H1 (cell line): Measurements from ENCODE around the gene GSK3B. TPM values are rescaled to one million over a fixed set of nuclear protein-coding genes. Genes with fewer than 3 reads are reported as not detected.

Source experiments
- CTCF ChIA-PET: fragments of 300-600 bp; sonication (Branson Sonifier 250); formaldehyde crosslinking; loops from one replicate; lab custom pipeline; 2021; ENCODE audit not compliant: partially characterized antibody; lab: Charles Lee
- POLR2A ChIA-PET: fragments of 300-600 bp; sonication (Branson Sonifier 250); formaldehyde crosslinking; loops from one replicate; lab custom pipeline; 2021; ENCODE audit warnings: inconsistent platforms; ENCODE audit not compliant: partially characterized antibody; lab: Charles Lee
- DNase-seq, 2 experiments: peaks; one replicate each; pipeline versions ENCODE4 v3.0.0 to v3.0.0-alpha.2; 2010 to 2022; ENCODE audit warnings: low spot score in 2 of 2, low read depth in 1 of 2, mixed read lengths in 1 of 2
- FAIRE-seq: peaks from 2 replicates; lab custom pipeline; 2011; peaks lifted over from hg19 to GRCh38; lab: Jason Lieb, UNC
- H2AFZ ChIP-seq: 2 replicates; pipeline ENCODE4 v1.8.1; 2012; ENCODE audit warnings: low read length, inconsistent platforms
- H2AK5ac ChIP-seq: 2 replicates; pipeline ENCODE4 v1.6.1; 2013; ENCODE audit warnings: low read depth, low read length
- H2BK120ac ChIP-seq: replicated peaks from 2 replicates; pipeline ENCODE3; 2013; ENCODE audit warnings: low read depth, low read length, inconsistent platforms
- H2BK12ac ChIP-seq: 2 replicates; pipeline ENCODE4 v1.6.1; 2013; ENCODE audit warnings: low read depth, low read length
- H2BK15ac ChIP-seq: 2 replicates; pipeline ENCODE4 v1.6.1; 2013; ENCODE audit warnings: low read length
- H2BK20ac ChIP-seq: 2 replicates; pipeline ENCODE4 v1.6.1; 2013; ENCODE audit warnings: low read length
- H2BK5ac ChIP-seq: 2 replicates; pipeline ENCODE4 v1.6.1; 2013; ENCODE audit warnings: low read depth, low read length
- H3K14ac ChIP-seq: 2 replicates; pipeline ENCODE4 v1.6.1; 2013; ENCODE audit warnings: inconsistent platforms; ENCODE audit not compliant: insufficient read length
- H3K18ac ChIP-seq: 2 replicates; pipeline ENCODE4 v1.6.1; 2013; ENCODE audit warnings: low read length; ENCODE audit errors: extremely low read depth
- H3K23ac ChIP-seq: 2 replicates; pipeline ENCODE4 v1.6.1; 2013; ENCODE audit warnings: inconsistent platforms; ENCODE audit not compliant: insufficient read length
- H3K23me2 ChIP-seq: 2 replicates; pipeline ENCODE4 v1.6.1; 2013; ENCODE audit warnings: low read depth, low read length
- H3K27ac ChIP-seq: 2 replicates; pipeline ENCODE4 v1.6.1; 2011; ENCODE audit warnings: low read depth, low read length, inconsistent platforms
- H3K27me3 ChIP-seq, 4 experiments: replicated peaks in 1 of 4; 1 replicate in 1 of 4; 2 replicates in 3 of 4; pipeline versions ENCODE4 v1.6.1 to v1.8.1; 2011 to 2013; ENCODE audit warnings: low read length in 3 of 4, mild to moderate bottlenecking in 3 of 4, inconsistent platforms in 2 of 4, mixed read lengths in 2 of 4, moderate library complexity in 1 of 4; ENCODE audit not compliant: control insufficient read depth in 3 of 4, insufficient read depth in 3 of 4; ENCODE audit errors: extremely low read depth in 1 of 4
- H3K36me3 ChIP-seq, 4 experiments: 2 replicates each; pipeline versions ENCODE4 v1.6.1 to v1.8.1; 2011 to 2013; ENCODE audit warnings: mild to moderate bottlenecking in 4 of 4, low read length in 3 of 4, moderate library complexity in 2 of 4, control low read depth in 1 of 4, inconsistent platforms in 1 of 4; ENCODE audit not compliant: insufficient read depth in 4 of 4, control insufficient read depth in 2 of 4
- H3K4ac ChIP-seq: replicated peaks from 2 replicates; pipeline ENCODE3; 2013; ENCODE audit warnings: low read length, low read depth, mixed read lengths, inconsistent platforms; ENCODE audit not compliant: insufficient read length
- H3K4me1 ChIP-seq, 4 experiments: replicated peaks in 1 of 4; 1 replicate in 1 of 4; 2 replicates in 3 of 4; pipeline versions ENCODE4 v1.6.1 to v1.8.1; 2011 to 2013; ENCODE audit warnings: low read length in 3 of 4, inconsistent platforms in 2 of 4, mixed read lengths in 1 of 4; ENCODE audit not compliant: insufficient read depth in 4 of 4, control insufficient read depth in 3 of 4
- H3K4me2 ChIP-seq, 2 experiments: 2 replicates each; pipeline versions ENCODE4 v1.6.1 to v1.8.1; 2011 to 2013; ENCODE audit warnings: low read depth in 2 of 2, low read length in 2 of 2, control low read depth in 1 of 2, inconsistent platforms in 1 of 2, mild to moderate bottlenecking in 1 of 2; ENCODE audit not compliant: insufficient read depth in 1 of 2
- H3K4me3 ChIP-seq, 4 experiments: fragments of 200-600, 300-600 bp in 1 of 4; sonication (generic), shearing (Covaris generic), sonication (Bioruptor Twin) in 1 of 4; 2 replicates each; pipeline versions ENCODE4 v1.5.1 to v1.8.1; 2011 to 2016; ENCODE audit warnings: low read length in 4 of 4, low read depth in 3 of 4, control low read depth in 2 of 4, inconsistent platforms in 2 of 4, mild to moderate bottlenecking in 2 of 4, mixed read lengths in 1 of 4, moderate library complexity in 1 of 4; ENCODE audit not compliant: insufficient read depth in 2 of 4; ENCODE audit errors: extremely low read depth in 1 of 4
- H3K56ac ChIP-seq: replicated peaks from 2 replicates; pipeline ENCODE3; 2013; ENCODE audit warnings: low read depth, mild to moderate bottlenecking, mixed read lengths, low read length, inconsistent platforms; ENCODE audit not compliant: insufficient read length
- H3K79me1 ChIP-seq: 2 replicates; pipeline ENCODE4 v1.6.1; 2013; ENCODE audit warnings: low read depth, low read length, control low read depth
- H3K79me2 ChIP-seq, 2 experiments: 2 replicates each; pipeline versions ENCODE4 v1.6.1 to v1.8.1; 2012 to 2013; ENCODE audit warnings: low read length in 2 of 2, mild to moderate bottlenecking in 2 of 2, inconsistent platforms in 1 of 2; ENCODE audit not compliant: insufficient read depth in 2 of 2, control insufficient read depth in 1 of 2
- H3K9ac ChIP-seq, 4 experiments: replicated peaks in 1 of 4; 1 replicate in 1 of 4; 2 replicates in 3 of 4; pipeline versions ENCODE4 v1.6.1 to v1.8.1; 2011 to 2013; ENCODE audit warnings: low read depth in 3 of 4, low read length in 3 of 4, control low read depth in 2 of 4, mild to moderate bottlenecking in 2 of 4, moderate library complexity in 2 of 4, inconsistent platforms in 1 of 4; ENCODE audit errors: extremely low read depth in 1 of 4
- H3K9me3 ChIP-seq, 2 experiments: 2 replicates each; pipeline versions ENCODE4 v1.6.1 to v1.8.1; 2012 to 2013; ENCODE audit warnings: mild to moderate bottlenecking in 2 of 2, moderate library complexity in 2 of 2, control low read depth in 1 of 2, inconsistent platforms in 1 of 2, low read depth in 1 of 2, low read length in 1 of 2, mixed read lengths in 1 of 2; ENCODE audit not compliant: insufficient read depth in 2 of 2
- H4K20me1 ChIP-seq, 2 experiments: replicated peaks in 1 of 2; 2 replicates each; pipeline versions ENCODE3 to v1.8.1; 2011 to 2013; ENCODE audit warnings: inconsistent platforms in 2 of 2, low read length in 2 of 2, mild to moderate bottlenecking in 1 of 2; ENCODE audit not compliant: insufficient read depth in 2 of 2, control insufficient read depth in 1 of 2
- H4K5ac ChIP-seq: 2 replicates; pipeline ENCODE4 v1.6.1; 2013; ENCODE audit warnings: low read length, low read depth, mixed read lengths, inconsistent platforms; ENCODE audit not compliant: insufficient read length
- H4K8ac ChIP-seq: 2 replicates; pipeline ENCODE4 v1.8.0; 2013; ENCODE audit warnings: mild to moderate bottlenecking, moderate library complexity, low read length, inconsistent platforms; ENCODE audit not compliant: insufficient read depth; ENCODE audit errors: extremely low read depth
- H4K91ac ChIP-seq: replicated peaks from 2 replicates; pipeline ENCODE3; 2013; ENCODE audit warnings: low read length, mixed read lengths, inconsistent platforms; ENCODE audit not compliant: insufficient read length
- HDAC6 ChIP-seq: IDR thresholded peaks from one replicate; pipeline ENCODE4 v1.7.1; 2012; ENCODE audit warnings: low read depth, mild to moderate bottlenecking, inconsistent platforms, low read length, moderate library complexity
- KDM1A ChIP-seq: fragments of 200-600, 300-600 bp; sonication (generic); IDR thresholded peaks from 2 replicates; pipeline ENCODE4 v1.7.1; 2016; ENCODE audit warnings: mild to moderate bottlenecking, low read length, borderline replicate concordance
- RAD21 ChIP-seq, 2 experiments: IDR thresholded peaks in 1 of 2; conservative IDR thresholded peaks in 1 of 2; 2 replicates each; pipeline ENCODE4 v1.6.1; 2011; ENCODE audit warnings: low read depth in 2 of 2, low read length in 2 of 2, improper control_type of control experiment in 1 of 2, inconsistent platforms in 1 of 2, mild to moderate bottlenecking in 1 of 2, moderate library complexity in 1 of 2
- RBBP5 ChIP-seq: IDR thresholded peaks from 2 replicates; pipeline ENCODE4 v1.7.1; 2012; ENCODE audit warnings: low read depth, mild to moderate bottlenecking, inconsistent platforms, low read length, moderate library complexity, borderline replicate concordance
- RNF2 ChIP-seq: fragments of 200-900, 300-1000 bp; sonication (generic); IDR thresholded peaks from 2 replicates; pipeline ENCODE4 v1.7.1; 2016; ENCODE audit warnings: borderline replicate concordance, low read depth, mild to moderate bottlenecking, antibody characterized with exemption, low read length; ENCODE audit not compliant: poor library complexity, severe bottlenecking; ENCODE audit errors: missing control alignments
- SIN3A ChIP-seq, 2 experiments: IDR thresholded peaks in 1 of 2; conservative IDR thresholded peaks in 1 of 2; 2 replicates each; pipeline ENCODE4 v1.6.1; 2011 to 2012; ENCODE audit warnings: low read length in 2 of 2, improper control_type of control experiment in 1 of 2, low read depth in 1 of 2, mild to moderate bottlenecking in 1 of 2
- SIRT6 ChIP-seq: IDR thresholded peaks from one replicate; pipeline ENCODE4 v1.7.1; 2012; ENCODE audit warnings: low read length, inconsistent platforms
- SRF ChIP-seq: IDR thresholded peaks from 2 replicates; pipeline ENCODE4 v1.6.1; 2011; ENCODE audit warnings: mild to moderate bottlenecking, low read depth, low read length, moderate library complexity
- WGBS, 2 experiments: shearing (Covaris generic) in 1 of 2; methylation state at CpG; one replicate each; pipeline versions ENCODE4 v1.1.6 to v1.1.7; 2013 to 2015; ENCODE audit warnings: low lambda C conversion rate in 2 of 2, mixed read lengths in 2 of 2, inconsistent platforms in 1 of 2, low coverage in 1 of 2, missing lambda C conversion rate in 1 of 2; ENCODE audit not compliant: insufficient replicate concordance in 2 of 2, insufficient coverage in 1 of 2, insufficient read length in 1 of 2; ENCODE audit errors: extremely low coverage in 1 of 2, missing lambda C conversion rate in 1 of 2; 5-methylcytosine and 5-hydroxymethylcytosine counted together
- polyA plus RNA-seq, 7 experiments: library from polyadenylated mRNA; depleted of rRNA in 3 of 7; stranded (reverse) in 5 of 7; unstranded in 2 of 7; fragments of >200 nt in 5 of 7; fragments of 200-250 nt in 2 of 7; gene quantifications; 1 replicate in 5 of 7; 2 replicates in 1 of 7; 4 replicates in 1 of 7; pipeline versions ENCODE4 v1.2.1 to v1.2.3, GENCODE V29; 2011 to 2013; ENCODE audit warnings: missing spikeins in 2 of 7, mixed read lengths in 2 of 7
- total RNA-seq: library from RNA; stranded (reverse); fragmentation: NEBNext Ultra II Directional; extraction: Animal tissue kit (Norgen Biotek cat#: 25700); gene quantifications from 2 replicates; pipeline ENCODE4 v1.2.1, GENCODE V29; 2021
- TF ChIP-seq, protein P1 (sequence below): IDR thresholded peaks from 2 replicates; pipeline ENCODE4 v1.6.1; 2012; ENCODE audit warnings: low read length, inconsistent platforms
- TF ChIP-seq, protein P2 (sequence below): IDR thresholded peaks from 2 replicates; pipeline ENCODE4 v1.6.1; 2012; ENCODE audit warnings: inconsistent platforms

Gene GSK3B
- total and polyA plus RNA-seq, 2 of the 8 experiments (the other 6 are each of a cell fraction or from before 2014, with no cell fraction given): 24.2 to 50.7 TPM

DNA sequence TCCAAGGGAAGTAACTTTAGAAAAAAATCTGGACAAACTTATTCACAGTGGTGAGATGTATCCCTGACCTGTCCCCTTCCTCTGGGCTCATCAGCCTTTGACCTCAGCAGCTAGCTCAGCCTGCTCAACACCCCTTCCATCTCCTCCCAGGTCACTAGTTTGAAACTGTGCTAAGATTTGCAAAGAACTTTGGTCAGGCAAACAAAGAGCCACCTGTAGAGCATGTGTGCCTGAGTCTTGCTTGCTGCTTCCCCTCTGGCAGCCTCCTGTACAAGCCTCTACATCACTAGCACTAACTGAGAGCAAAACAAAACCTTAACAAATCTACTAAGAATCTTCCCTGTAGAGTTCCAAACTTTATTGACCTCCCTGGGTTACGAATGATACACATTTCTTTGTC, 268.4 kb downstream of the GSK3B start:
- Histone ChIP-seq H3K36me3 (no peaks in the 10 kb centered on the region), H3K4me2 (no peak overlapping the region), H2AK5ac (no peak overlapping the region), H4K5ac (no peak overlapping the region), H3K9ac (no peak overlapping the region), H3K4me3 (no peak overlapping the region), H4K91ac (no peak overlapping the region), H2BK12ac (no peak overlapping the region), H3K14ac (no peak overlapping the region), H2AFZ (no peak overlapping the region), H3K56ac (no peak overlapping the region), H4K8ac (no peak overlapping the region), H3K4me1 (peaks cover 0 to 3% (median 1%) of the 10 kb centered on the region in 4 experiments; a peak in 3 of 7 replicates), H3K79me1 (no peaks in the 10 kb centered on the region), H3K18ac (no peak overlapping the region), H2BK5ac (no peak overlapping the region), H3K4ac (no peak overlapping the region), H3K23ac (no peak overlapping the region), H3K27me3 (no peaks in the 10 kb centered on the region), H2BK20ac (no peak overlapping the region), H2BK15ac (no peak overlapping the region), H4K20me1 (no peaks in the 10 kb centered on the region), H3K27ac (no peak overlapping the region), H3K79me2 (no peaks in the 10 kb centered on the region), H2BK120ac (no peak overlapping the region), H3K9me3 (no peaks in the 10 kb centered on the region), H3K23me2 (no peaks in the 10 kb centered on the region)
- WGBS, 2 experiments: 89% methylated on average over 1 of the region's 1 CpG; no CpG with 5 or more reads in 1 of the 2 experiments
- CTCF ChIA-PET: interaction anchor here (2.0 to 3.8 kb wide), 2 partner anchors 11 to 15 kb away, joined by 4 to 17 read pairs; no protein-coding TSS in a partner anchor
- POLR2A ChIA-PET: interaction anchor here (0.7 kb wide), 1 partner anchor 9 kb away, joined by 3 read pairs; no protein-coding TSS in a partner anchor
- FAIRE-seq (peak; percentile 28), DNase-seq (no peak)
- TF ChIP-seq, protein P1, sequence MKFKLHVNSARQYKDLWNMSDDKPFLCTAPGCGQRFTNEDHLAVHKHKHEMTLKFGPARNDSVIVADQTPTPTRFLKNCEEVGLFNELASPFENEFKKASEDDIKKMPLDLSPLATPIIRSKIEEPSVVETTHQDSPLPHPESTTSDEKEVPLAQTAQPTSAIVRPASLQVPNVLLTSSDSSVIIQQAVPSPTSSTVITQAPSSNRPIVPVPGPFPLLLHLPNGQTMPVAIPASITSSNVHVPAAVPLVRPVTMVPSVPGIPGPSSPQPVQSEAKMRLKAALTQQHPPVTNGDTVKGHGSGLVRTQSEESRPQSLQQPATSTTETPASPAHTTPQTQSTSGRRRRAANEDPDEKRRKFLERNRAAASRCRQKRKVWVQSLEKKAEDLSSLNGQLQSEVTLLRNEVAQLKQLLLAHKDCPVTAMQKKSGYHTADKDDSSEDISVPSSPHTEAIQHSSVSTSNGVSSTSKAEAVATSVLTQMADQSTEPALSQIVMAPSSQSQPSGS: no peak
- TF ChIP-seq RBBP5 (no peak), KDM1A (no peak), SIRT6 (no peak), SIN3A (conservative IDR thresholded peaks at IDR 0.05 in 1 of 2, IDR thresholded peaks at IDR 0.05 in 1 of 2; ENCODE audit: low read depth in 1 of 2, low read length in 2 of 2) (no peak), SRF (no peak), RNF2 (no peak), HDAC6 (no peak), RAD21 (IDR thresholded peaks at IDR 0.05 in 1 of 2, conservative IDR thresholded peaks at IDR 0.05 in 1 of 2; ENCODE audit: low read depth in 2 of 2, low read length in 2 of 2) (no peak)
- TF ChIP-seq, protein P2, sequence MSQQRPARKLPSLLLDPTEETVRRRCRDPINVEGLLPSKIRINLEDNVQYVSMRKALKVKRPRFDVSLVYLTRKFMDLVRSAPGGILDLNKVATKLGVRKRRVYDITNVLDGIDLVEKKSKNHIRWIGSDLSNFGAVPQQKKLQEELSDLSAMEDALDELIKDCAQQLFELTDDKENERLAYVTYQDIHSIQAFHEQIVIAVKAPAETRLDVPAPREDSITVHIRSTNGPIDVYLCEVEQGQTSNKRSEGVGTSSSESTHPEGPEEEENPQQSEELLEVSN: no peak
